ENCODE results near the gene CEP152.
"Not testable (repeated sequence)": the region's sequence is repeated elsewhere in the genome, so short reads cannot be mapped to it uniquely, and the experiment has no call there.

The CEP152 gene

GRCh38 chr15:48810414-48811324 is at the start of gene CEP152:
Gene CEP152, minus strand, starts transcription at chr15:48811069. Its CDS starts 5,420 bp downstream, at chr15:48805649.
- DNase-seq, result peak; percentile 97 to 98

GRCh38 chr15:48859426-48859825 is 48.6 kb upstream of the CEP152 start:
- DNase-seq, result no peak

GRCh38 chr15:48858401-48858800 is 47.5 kb upstream of the CEP152 start:
- no peak for DNase-seq

- DNase-seq, result no peak
Observed at GRCh38 chr15:48856942-48857341, 46.1 kb upstream of the CEP152 start.

- DNase-seq, result no peak
Observed at GRCh38 chr15:48855501-48856440, 44.9 kb upstream of the CEP152 start.

GRCh38 chr15:48854434-48854833 is 43.6 kb upstream of the CEP152 start:
- not testable (repeated sequence) for DNase-seq

- DNase-seq, result no peak
Observed at GRCh38 chr15:48851956-48852355, 41.1 kb upstream of the CEP152 start.

- no peak for DNase-seq
Observed at GRCh38 chr15:48850648-48851047, 39.8 kb upstream of the CEP152 start.

- no peak for DNase-seq
Observed at GRCh38 chr15:48845123-48845522, 34.3 kb upstream of the CEP152 start.

GRCh38 chr15:48842501-48842900 is 31.6 kb upstream of the CEP152 start:
- DNase-seq, result no peak

- no peak for DNase-seq
Observed at GRCh38 chr15:48834756-48835155, 23.9 kb upstream of the CEP152 start.

GRCh38 chr15:48833526-48834239 is 22.8 kb upstream of the CEP152 start:
- no peak for DNase-seq

- DNase-seq, result no peak
Observed at GRCh38 chr15:48832648-48833047, 21.8 kb upstream of the CEP152 start.

- no peak for DNase-seq
Observed at GRCh38 chr15:48828906-48829305, 18.0 kb upstream of the CEP152 start.

GRCh38 chr15:48828471-48828870 is 17.6 kb upstream of the CEP152 start:
- DNase-seq, result no peak

- no peak for DNase-seq
Observed at GRCh38 chr15:48825075-48825474, 14.2 kb upstream of the CEP152 start.

- no peak for DNase-seq
Observed at GRCh38 chr15:48823706-48824105, 12.8 kb upstream of the CEP152 start.

GRCh38 chr15:48823237-48823636 is 12.4 kb upstream of the CEP152 start:
- DNase-seq, result no peak

- no peak for DNase-seq
Observed at GRCh38 chr15:48814286-48814685, 3.4 kb upstream of the CEP152 start.

GRCh38 chr15:48811325-48811958 is 573 bp upstream of the CEP152 start:
- no peak for DNase-seq

GRCh38 chr15:48806151-48806550 is 4.7 kb downstream of the CEP152 start:
- no peak for DNase-seq

- DNase-seq, result no peak
Observed at GRCh38 chr15:48805591-48805990, 5.3 kb downstream of the CEP152 start.
